Measurements from ENCODE around the gene XAF1.

Gene XAF1

DNA sequence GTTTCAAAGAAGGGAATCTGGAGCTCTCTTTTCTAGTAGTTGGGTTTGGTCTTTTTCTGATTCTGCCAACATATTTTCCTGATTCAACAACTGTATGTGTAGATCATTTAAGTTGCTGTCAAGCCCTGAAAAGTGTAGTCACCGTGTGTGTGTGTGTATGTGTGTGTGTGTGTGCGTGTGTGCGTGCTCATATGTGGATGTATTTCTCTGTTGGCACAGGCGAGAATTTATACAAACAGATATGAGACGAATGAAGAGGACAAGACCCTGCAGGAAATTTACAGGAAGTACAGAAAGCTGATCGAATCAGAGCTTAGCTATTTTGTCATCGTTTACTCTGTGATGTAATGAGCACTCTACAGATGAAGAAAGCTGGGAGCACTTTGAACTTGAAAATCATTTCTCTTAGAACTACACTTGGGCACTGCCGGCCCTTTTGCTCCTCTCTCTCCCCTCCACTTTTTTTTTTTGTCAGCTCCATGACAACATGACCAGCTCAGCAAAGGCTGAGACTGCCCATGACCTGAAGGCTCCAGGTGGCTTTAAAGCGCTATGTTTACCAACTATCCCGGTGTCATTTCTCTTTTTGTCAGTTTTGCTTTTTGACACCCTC is 31.3 kb downstream of the XAF1 start:
- Histone ChIP-seq H3K27me3 (ENCODE audit: control insufficient read depth, insufficient read depth, low read length) (peaks cover 18% of the 10 kb centered on the region), H3K9ac (ENCODE audit: low read length) (no peak overlapping the region), H3K9me3 (ENCODE audit: control insufficient read depth, low read length) (no peaks in the 10 kb centered on the region), H3K4me1 (ENCODE audit: control insufficient read depth, insufficient read depth, low read length) (no peaks in the 10 kb centered on the region), H3K4me3 (ENCODE audit: low read length) (no peak overlapping the region), H3K36me3 (ENCODE audit: control insufficient read depth, insufficient read depth, low read length) (no peaks in the 10 kb centered on the region)

DNA sequence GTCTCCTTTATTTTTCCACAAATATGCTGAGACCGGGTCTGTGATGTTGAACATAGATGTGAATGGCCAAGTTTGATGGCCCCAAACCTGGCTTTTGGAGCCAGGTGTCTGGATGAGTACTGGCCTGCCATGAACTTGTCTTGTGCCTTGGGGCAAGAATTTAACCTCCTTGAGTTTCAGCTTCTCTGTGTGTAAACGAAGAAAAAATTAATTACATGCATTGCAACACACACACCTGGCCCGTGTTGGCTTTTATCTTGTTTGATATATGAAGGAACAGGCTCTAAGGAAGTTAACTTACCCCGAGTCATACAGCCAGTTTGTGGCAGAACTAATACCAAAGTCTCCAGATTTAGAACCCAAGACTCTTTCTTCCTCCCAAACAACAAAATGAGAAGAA is 33.3 kb downstream of the XAF1 start:
- H3K4me3 ChIP-seq (ENCODE audit: low read length), result no peak overlapping the region
- H3K9me3 ChIP-seq (ENCODE audit: control insufficient read depth, low read length), result no peaks in the 10 kb centered on the region
- H3K36me3 ChIP-seq (ENCODE audit: control insufficient read depth, insufficient read depth, low read length), result no peaks in the 10 kb centered on the region
- peaks cover 11% of the 10 kb centered on the region for H3K27me3 ChIP-seq (ENCODE audit: control insufficient read depth, insufficient read depth, low read length)
- no peaks in the 10 kb centered on the region for H3K4me1 ChIP-seq (ENCODE audit: control insufficient read depth, insufficient read depth, low read length)
- H3K9ac ChIP-seq (ENCODE audit: low read length), result no peak overlapping the region

DNA sequence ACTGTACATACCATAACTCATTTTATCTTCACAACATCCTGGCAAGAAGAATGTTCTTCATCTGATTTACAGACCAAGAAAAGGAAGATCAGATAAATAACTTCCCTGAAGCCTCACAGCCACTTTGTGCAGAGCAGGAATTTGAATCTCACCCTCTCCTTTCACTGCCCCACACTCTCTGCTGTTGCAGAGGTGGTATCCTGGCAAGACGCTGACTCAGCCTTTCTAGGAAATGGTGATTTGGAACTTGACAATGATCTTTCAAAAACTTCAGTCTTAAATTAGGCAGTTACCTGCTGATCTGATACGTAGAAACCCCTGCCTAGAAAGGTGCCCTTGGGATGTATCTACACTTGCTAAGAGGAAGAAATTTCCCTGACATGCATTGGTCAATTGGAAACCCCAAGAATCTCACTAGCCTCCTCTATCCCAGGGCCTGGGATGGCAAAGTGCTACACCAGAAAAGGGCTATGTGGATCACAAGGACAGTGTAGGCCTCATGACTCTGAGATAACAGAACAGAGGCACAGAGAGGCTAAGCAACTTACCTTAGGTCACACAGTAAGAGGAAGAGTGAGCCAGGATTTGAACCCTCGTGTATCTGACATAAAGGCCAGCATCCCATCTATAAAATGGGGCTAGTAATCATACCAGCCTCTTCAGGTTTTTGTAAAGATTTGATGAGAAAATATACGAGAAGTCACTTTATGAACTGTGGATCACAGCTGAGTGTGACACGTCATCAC is 38.1 kb downstream of the XAF1 start:
- H3K27me3 ChIP-seq (ENCODE audit: control insufficient read depth, insufficient read depth, low read length), result peaks cover 13% of the 10 kb centered on the region
- no peaks in the 10 kb centered on the region for H3K4me1 ChIP-seq (ENCODE audit: control insufficient read depth, insufficient read depth, low read length)
- no peaks in the 10 kb centered on the region for H3K36me3 ChIP-seq (ENCODE audit: control insufficient read depth, insufficient read depth, low read length)
- H3K9me3 ChIP-seq (ENCODE audit: control insufficient read depth, low read length), result no peaks in the 10 kb centered on the region
- H3K4me3 ChIP-seq (ENCODE audit: low read length), result no peak overlapping the region
- no peak overlapping the region for H3K9ac ChIP-seq (ENCODE audit: low read length)

DNA sequence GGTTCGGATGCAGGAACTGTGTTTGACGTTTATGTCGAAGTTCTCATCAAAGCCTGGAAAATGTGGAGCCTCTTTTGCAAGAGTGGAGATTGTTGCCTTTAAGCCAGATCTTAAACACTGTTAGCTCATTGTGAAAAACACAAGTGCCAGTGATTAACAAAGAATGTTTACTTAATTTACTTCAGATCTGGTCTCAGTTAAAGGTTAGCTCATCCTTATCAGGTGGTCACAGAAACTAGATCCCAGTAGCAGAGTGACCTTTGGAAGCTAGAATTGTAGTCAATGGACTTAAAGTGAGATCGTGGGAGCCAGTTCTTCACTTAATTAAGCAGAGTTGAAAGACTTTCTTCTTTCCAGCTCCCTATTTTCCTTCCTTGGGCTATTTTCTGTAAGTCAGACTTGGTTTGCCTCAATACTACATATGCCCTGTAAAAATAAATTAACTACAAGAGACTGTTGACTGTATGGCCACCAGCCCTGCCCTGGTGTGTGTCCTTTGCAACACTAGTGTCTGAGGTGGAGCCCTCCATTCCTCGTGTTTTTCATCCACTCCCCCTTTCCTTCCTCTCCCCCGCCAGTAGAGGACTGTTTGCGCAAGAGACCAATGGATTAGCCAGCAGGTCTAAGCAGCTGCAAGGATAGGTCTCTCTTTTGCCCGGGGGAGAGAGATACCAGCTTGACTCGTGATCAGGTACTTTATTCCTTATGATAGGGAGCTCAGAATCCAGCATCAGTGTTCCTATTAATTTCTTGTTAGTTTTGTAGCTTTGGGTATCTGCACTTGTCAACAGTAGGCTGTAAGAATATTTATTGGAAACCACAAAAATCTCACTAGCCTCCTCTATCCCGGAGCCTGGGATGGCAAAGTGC is 40.4 kb downstream of the XAF1 start:
- H3K4me1 ChIP-seq (ENCODE audit: control insufficient read depth, insufficient read depth, low read length), result no peaks in the 10 kb centered on the region
- no peak overlapping the region for H3K9ac ChIP-seq (ENCODE audit: low read length)
- H3K4me3 ChIP-seq (ENCODE audit: low read length), result no peak overlapping the region
- no peaks in the 10 kb centered on the region for H3K9me3 ChIP-seq (ENCODE audit: control insufficient read depth, low read length)
- no peaks in the 10 kb centered on the region for H3K36me3 ChIP-seq (ENCODE audit: control insufficient read depth, insufficient read depth, low read length)
- H3K27me3 ChIP-seq (ENCODE audit: control insufficient read depth, insufficient read depth, low read length), result peaks cover 2% of the 10 kb centered on the region

DNA sequence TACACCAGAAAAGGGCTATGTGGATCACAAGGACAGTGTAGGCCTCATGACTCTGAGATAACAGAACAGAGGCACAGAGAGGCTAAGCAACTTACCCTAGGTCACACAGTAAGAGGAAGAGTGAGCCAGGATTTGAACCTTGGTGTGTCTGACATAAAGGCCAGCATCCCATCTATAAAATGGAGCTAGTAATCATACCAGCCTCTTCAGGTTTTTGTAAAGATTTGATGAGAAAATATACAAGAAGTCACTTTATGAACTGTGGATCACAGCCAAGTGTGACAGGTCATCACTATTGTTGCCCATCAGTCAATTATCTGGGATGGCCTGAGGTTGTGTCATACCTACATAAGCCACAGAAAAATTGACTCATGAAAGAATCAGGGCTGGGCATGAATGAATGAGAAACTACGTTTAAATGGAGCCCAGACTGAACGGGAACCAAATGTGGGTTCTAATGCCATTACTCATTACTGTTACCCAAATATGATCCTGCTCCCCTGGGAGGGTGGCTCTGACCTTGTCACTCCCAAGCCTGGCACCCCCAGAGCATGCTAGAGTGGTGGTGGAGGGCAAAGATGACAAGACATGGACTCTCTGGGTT is 41.1 kb downstream of the XAF1 start:
- peaks cover 2% of the 10 kb centered on the region for H3K27me3 ChIP-seq (ENCODE audit: control insufficient read depth, insufficient read depth, low read length)
- H3K36me3 ChIP-seq (ENCODE audit: control insufficient read depth, insufficient read depth, low read length), result no peaks in the 10 kb centered on the region
- H3K9ac ChIP-seq (ENCODE audit: low read length), result no peak overlapping the region
- H3K9me3 ChIP-seq (ENCODE audit: control insufficient read depth, low read length), result no peaks in the 10 kb centered on the region
- H3K4me1 ChIP-seq (ENCODE audit: control insufficient read depth, insufficient read depth, low read length), result no peaks in the 10 kb centered on the region
- no peak overlapping the region for H3K4me3 ChIP-seq (ENCODE audit: low read length)

DNA sequence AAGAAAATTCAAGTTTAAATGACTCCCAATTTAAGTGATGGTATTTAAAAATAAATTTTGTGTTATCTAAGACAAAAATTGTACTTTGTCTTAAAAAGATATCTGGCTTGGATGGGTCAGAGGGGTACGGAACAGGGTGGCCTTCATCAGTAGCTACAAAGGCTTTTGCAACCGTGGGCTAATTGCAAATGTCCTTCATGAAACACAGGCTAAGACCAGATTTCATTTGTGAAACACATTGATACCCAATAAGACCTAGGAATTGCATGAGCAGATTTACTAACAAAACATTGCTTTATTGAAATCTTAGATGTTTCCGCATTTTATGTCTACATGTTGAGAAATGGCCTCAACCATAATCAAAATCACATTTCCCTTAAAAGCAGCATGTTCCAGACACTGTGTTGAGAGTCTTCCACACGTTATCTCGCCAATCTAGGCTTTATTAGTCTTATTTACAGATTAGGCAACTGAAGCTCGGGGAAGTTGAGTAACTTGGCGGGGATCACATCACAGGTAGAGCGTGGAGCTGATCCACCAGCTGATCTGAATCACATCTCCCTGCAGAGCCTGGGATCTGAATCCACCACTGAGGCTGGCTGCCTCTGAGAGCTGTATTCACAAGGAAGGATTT is 42.0 kb downstream of the XAF1 start:
- no peaks in the 10 kb centered on the region for H3K4me1 ChIP-seq (ENCODE audit: control insufficient read depth, insufficient read depth, low read length)
- no peak overlapping the region for H3K4me3 ChIP-seq (ENCODE audit: low read length)
- H3K9ac ChIP-seq (ENCODE audit: low read length), result no peak overlapping the region
- H3K27me3 ChIP-seq (ENCODE audit: control insufficient read depth, insufficient read depth, low read length), result peaks cover 2% of the 10 kb centered on the region
- H3K9me3 ChIP-seq (ENCODE audit: control insufficient read depth, low read length), result no peaks in the 10 kb centered on the region
- H3K36me3 ChIP-seq (ENCODE audit: control insufficient read depth, insufficient read depth, low read length), result no peaks in the 10 kb centered on the region

DNA sequence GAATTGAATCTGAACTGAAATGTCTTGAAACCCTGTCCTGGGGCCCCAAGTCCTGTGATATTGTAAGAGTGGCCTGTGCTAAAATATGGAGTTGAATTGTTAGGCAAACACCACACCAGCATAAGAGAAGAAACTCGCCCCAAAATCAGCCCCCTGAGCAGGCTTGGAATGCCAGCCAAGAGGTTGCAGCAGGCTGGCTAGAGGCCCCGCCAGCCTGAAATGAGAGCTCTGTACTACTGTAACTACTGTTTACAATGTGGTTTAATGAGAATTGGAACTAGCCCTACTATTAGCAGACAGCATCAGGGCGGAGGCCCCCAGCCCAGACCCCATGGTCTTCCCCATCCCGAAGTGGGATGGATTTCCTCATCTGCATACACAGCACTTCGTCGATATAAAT is 43.9 kb downstream of the XAF1 start:
- Histone ChIP-seq H3K9ac (ENCODE audit: low read length) (no peak overlapping the region), H3K9me3 (ENCODE audit: control insufficient read depth, low read length) (no peaks in the 10 kb centered on the region), H3K27me3 (ENCODE audit: control insufficient read depth, insufficient read depth, low read length) (peaks cover 2% of the 10 kb centered on the region), H3K36me3 (ENCODE audit: control insufficient read depth, insufficient read depth, low read length) (no peaks in the 10 kb centered on the region), H3K4me1 (ENCODE audit: control insufficient read depth, insufficient read depth, low read length) (no peaks in the 10 kb centered on the region), H3K4me3 (ENCODE audit: low read length) (no peak overlapping the region)

DNA sequence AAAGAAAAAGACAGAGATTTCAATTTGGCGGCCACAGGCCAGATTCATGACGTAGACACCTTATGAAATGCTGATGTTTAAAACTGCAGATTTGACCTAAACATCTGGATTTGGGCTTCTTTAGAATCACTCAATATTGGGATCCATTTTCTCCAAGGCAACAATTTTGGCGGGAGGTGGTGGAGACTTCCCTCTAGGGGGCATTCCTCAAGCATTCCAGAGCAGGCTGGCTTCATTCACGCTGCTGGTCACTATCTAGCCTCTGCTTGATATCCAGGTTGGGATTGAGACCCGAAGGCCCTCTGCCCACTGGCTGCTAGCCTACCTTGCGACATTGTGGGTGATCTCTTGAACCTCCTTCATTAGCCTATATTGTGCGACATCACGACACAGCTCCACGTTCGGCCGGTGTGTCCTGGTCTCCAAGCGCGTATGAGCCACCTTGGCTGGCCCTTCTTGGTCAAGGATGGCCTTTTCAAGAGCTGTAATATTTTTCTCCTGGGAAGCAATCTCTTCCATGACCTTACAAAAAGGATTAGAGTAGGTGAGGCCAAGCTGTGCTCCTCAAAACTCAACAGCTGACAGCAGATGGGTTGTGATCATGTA is 44.7 kb downstream of the XAF1 start:
- Histone ChIP-seq H3K27me3 (ENCODE audit: control insufficient read depth, insufficient read depth, low read length) (peaks cover 2% of the 10 kb centered on the region), H3K4me1 (ENCODE audit: control insufficient read depth, insufficient read depth, low read length) (no peaks in the 10 kb centered on the region), H3K9ac (ENCODE audit: low read length) (no peak overlapping the region), H3K4me3 (ENCODE audit: low read length) (no peak overlapping the region), H3K36me3 (ENCODE audit: control insufficient read depth, insufficient read depth, low read length) (no peaks in the 10 kb centered on the region), H3K9me3 (ENCODE audit: control insufficient read depth, low read length) (no peaks in the 10 kb centered on the region)

DNA sequence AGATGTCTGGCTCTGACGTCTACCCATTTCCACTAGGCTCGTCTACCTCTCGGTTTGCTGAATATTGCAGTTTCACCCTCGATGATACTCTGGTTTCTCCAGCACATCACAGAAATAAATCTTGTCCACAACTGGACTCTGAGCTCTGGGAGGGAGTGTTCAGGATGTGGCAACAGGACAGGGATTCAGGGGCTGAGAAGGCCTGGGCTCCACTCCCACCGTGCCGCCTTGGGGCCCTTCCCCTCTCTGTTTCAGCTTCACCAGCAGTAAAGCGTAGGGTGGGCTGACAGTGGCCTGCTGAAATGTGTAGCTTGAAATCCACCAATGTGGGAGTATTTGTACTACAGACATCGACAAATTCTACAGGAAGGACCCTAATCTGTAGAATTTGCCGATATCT is 55.7 kb downstream of the XAF1 start:
- Histone ChIP-seq H3K27me3 (ENCODE audit: control insufficient read depth, insufficient read depth, low read length) (no peaks in the 10 kb centered on the region), H3K9ac (ENCODE audit: low read length) (no peak overlapping the region), H3K9me3 (ENCODE audit: control insufficient read depth, low read length) (no peaks in the 10 kb centered on the region), H3K36me3 (ENCODE audit: control insufficient read depth, insufficient read depth, low read length) (no peaks in the 10 kb centered on the region), H3K4me1 (ENCODE audit: control insufficient read depth, insufficient read depth, low read length) (no peaks in the 10 kb centered on the region), H3K4me3 (ENCODE audit: low read length) (no peak overlapping the region)

DNA sequence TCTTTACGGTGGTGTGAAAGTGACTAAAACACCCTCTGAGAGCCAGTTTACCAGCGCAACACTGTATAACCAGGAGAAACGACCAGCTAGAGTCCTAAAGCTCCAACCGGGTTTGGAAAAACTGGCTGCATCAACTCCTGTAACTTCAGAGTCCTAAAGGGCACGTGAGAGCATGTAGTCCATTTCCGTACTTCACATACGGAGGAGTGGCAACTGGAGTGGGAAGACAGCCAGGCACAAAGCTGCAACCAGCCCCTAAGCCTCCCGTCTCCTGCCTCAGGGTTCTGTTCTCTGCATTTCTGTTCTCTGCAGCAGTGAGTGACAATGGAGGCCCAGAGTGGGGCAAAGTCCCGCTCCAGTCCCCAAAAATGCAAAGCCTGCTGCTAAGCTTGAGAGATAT is 56.4 kb downstream of the XAF1 start:
- no peaks in the 10 kb centered on the region for H3K9me3 ChIP-seq (ENCODE audit: control insufficient read depth, low read length)
- no peak overlapping the region for H3K4me3 ChIP-seq (ENCODE audit: low read length)
- H3K9ac ChIP-seq (ENCODE audit: low read length), result no peak overlapping the region
- H3K27me3 ChIP-seq (ENCODE audit: control insufficient read depth, insufficient read depth, low read length), result no peaks in the 10 kb centered on the region
- no peaks in the 10 kb centered on the region for H3K36me3 ChIP-seq (ENCODE audit: control insufficient read depth, insufficient read depth, low read length)
- H3K4me1 ChIP-seq (ENCODE audit: control insufficient read depth, insufficient read depth, low read length), result no peaks in the 10 kb centered on the region

DNA sequence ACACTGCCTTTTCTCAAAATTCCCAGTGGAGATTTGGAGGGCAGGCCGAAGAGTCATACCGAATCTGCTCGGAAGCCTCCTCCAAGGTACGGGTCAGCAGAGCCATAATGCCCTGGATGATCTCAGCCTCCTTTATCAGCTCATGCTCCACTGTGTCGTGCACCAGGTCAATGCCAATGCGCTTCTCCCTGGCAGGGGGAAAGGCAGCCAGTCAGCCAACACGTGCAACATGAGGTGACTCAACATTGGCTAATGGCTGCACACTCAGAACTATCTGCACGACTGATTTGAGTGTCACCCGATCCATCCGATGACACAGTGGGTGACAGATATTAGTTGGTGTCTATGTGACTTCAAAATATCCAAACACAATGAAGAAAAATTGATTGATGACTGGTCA is 59.9 kb downstream of the XAF1 start:
- Histone ChIP-seq H3K9ac (ENCODE audit: low read length) (no peak overlapping the region), H3K9me3 (ENCODE audit: control insufficient read depth, low read length) (no peaks in the 10 kb centered on the region), H3K4me1 (ENCODE audit: control insufficient read depth, insufficient read depth, low read length) (no peaks in the 10 kb centered on the region), H3K27me3 (ENCODE audit: control insufficient read depth, insufficient read depth, low read length) (no peaks in the 10 kb centered on the region), H3K36me3 (ENCODE audit: control insufficient read depth, insufficient read depth, low read length) (no peaks in the 10 kb centered on the region), H3K4me3 (ENCODE audit: low read length) (no peak overlapping the region)

All from mucosa of stomach (tissue), 1 donor.